ENCODE data around the gene TNFSF4.
"Not testable (repeated sequence)": the region's sequence is repeated elsewhere in the genome, so short reads cannot be mapped to it uniquely, and the experiment has no call there.

TNFSF4 gene

GRCh38 chr1:173163222-173163621 lies 43.9 kb downstream of the TNFSF4 start:
- DNase-seq (ENCODE audit: low spot score) = no peak

DNA sequence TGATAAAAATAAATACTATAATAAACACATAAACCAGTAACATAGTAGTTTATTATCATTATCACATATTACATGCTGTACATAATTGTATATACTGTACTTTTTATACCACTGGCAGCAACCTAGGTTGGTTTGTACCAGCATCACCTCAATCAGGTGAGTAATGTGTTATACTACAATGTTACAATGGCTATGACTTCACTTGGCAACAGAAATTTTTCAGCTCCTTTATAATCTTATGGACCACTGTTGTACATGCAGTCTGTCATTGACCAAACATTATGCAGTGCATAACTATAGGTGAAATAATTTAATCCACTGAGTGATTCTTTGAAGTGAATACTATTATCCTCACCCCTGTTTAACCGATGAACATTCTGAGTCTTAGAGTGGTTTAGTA lies 44.5 kb downstream of the TNFSF4 start:
- no peak for DNase-seq (ENCODE audit: low spot score)

DNA sequence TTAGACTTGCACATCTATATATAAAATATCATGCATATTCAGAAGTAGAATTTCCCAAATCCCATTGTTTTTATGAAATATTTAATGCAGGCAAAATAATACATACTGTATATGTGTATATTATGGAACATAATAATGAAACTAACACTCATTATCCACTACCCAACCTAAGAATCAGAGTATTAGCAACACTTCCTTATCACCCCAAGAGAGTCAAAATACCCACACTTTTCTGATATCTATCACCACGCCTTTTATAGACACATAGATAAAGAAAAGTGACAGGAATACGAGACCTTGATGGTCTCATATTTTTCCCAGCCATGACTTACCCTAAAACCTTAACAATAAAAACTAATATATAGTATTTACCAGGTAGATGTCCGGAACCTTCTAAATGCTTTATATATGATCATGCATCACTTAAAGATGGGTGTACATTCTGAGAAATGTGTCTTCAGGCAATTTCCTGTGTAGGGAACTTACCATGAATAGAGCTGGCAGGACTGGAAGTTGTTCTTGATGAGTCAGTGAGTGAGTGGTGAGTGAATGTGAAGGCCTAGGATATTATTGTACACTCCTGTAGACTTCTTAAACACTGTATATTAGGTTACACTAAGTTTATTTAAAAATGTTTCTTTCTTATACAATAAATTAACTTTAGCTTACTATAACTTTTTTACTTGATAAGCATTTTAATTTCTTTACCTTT lies 45.5 kb downstream of the TNFSF4 start:
- DNase-seq (ENCODE audit: low spot score) = no peak

DNA sequence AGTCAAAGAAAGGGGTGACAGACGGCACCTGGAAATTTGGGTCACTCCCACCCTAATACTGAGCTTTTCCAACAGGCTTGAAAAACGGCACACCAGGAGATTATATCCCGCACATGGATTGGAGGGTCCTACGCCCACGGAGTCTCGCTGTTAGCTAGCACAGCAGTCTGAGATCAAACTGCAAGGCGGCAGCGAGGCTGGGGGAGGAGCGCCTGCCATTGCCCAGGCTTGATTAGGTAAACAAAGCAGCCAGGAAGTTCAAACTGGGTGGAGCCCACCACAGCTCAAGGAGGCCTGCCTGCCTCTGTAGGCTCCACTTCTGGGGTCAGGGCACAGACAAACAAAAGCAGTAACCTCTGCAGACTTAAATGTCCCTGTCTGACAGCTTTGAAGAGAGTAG lies 53.2 kb downstream of the TNFSF4 start:
- not testable (repeated sequence) for DNase-seq (ENCODE audit: low spot score)

- DNase-seq (ENCODE audit: low spot score) = no peak
Measured at GRCh38 chr1:173153503-173153902, 53.6 kb downstream of the TNFSF4 start.

DNA sequence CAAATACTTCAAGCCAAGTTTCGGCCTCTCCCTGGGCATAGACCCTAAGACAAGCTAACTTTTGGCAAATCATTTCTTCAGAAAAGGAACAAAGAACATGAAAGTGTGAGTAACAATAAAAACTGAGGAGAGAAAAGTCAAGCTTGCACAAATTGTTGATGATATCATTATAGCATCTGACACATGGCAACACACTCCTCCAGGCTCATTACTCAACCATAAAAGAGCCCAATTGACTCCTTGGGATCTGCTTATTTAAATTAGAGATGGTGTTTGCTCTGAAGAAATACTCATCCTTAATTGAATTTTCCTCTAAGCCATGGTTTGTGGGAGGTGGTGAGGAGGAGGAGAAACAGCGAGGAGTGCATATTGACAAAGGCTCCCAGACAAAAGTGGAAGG lies 54.5 kb downstream of the TNFSF4 start:
- no peak for DNase-seq (ENCODE audit: low spot score)

DNA sequence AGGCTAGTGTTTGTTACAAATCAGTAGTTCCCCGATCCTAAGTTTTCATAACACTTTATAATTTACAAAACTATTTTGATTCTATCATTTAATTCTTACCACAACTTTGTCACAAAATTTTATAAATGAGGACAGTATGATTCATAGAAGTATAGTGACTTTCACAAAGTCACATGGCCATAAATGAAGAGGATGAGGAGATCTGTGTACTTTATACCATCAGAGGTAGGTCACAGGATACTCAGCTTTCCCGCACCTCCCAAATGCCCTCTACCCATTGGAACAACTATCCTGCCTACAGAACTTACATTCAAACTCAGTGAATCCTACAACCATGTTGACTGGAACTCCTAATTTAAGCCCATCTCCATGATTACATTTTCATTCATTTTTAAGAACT lies 56.3 kb downstream of the TNFSF4 start:
- no peak for DNase-seq (ENCODE audit: low spot score)

DNA sequence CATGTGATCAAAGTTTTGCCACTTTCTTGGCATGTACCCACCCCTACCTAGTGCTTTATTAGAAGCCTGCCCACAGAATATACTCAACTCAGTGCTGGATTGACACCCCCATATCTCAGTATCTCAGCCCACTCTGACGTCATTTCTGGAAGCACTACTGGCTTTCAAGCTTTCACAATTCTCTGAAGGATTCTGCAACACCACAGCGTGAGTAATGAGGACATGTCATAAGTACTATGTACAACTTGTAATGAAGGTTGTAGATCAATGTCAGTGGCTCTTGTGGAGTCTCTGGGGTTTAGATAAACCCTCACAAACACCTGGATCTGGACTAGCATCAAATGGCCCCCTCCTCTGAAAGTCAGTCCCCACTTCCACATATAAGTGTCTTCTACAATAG lies 57.2 kb downstream of the TNFSF4 start:
- DNase-seq (ENCODE audit: low spot score) = no peak

- no peak for DNase-seq (ENCODE audit: low spot score)
Measured at GRCh38 chr1:173148971-173149370, 58.2 kb downstream of the TNFSF4 start.

DNA sequence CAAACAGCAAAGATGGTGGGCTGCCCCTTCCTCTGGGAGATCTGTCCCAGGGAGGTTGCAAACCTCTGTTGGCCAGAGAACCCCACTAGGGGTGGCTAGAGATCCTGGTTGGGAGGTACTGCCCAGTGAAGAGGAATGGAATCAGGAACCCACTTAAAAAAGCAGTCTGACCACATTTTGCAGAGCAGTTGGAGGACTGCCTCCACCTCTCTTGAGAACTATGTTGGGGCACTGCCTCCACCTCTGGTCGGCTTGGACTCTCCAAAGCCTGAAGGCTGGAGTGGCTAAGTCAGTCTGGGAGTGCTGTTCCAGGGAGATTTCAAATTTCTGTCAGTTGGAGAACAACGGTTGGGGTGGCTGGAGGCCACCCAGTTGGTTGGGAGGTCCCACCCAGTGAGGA lies 58.6 kb downstream of the TNFSF4 start:
- DNase-seq (ENCODE audit: low spot score) = no peak

DNA sequence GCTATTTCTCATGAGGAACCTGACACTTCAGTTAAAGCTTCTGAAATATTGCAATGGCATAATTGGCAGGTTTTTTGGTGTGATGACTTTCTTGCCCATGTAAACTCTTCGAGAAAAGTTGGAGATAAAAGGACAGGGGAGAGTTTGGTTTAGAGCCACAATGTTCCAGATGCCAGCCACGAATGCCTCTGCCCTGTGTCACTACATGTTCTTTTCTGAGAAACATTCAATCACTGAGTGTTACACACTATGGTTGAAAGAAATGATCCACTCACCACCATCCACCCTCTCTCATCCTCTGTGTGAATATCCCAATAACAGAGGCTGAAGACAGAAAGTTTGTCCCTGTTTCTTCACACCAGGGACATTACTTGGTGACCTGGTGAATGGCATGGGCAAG lies 66.4 kb downstream of the TNFSF4 start:
- no peak for DNase-seq (ENCODE audit: low spot score)

DNA sequence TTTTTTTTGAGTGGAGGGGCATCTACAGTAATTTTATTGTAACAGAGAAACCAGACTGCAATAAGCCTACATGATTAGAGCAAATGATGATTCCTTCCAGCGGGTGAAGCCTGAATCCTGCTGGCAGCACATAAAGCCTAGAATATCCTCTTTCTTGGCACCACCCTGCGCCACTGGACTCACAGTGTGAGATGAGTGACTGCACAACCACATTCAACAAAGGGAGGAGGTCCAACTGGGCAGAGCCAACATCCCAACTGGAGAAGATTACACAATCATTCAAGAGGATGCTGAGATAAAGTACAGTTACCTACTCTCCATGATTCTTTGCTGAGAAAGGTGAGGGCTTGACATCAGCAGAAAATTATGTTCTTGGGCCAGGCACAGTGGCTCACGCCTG lies 67.4 kb downstream of the TNFSF4 start:
- no peak for DNase-seq (ENCODE audit: low spot score)

GRCh38 chr1:173137107-173137706 lies 69.9 kb downstream of the TNFSF4 start:
- DNase-seq (ENCODE audit: low spot score) = no peak

DNA sequence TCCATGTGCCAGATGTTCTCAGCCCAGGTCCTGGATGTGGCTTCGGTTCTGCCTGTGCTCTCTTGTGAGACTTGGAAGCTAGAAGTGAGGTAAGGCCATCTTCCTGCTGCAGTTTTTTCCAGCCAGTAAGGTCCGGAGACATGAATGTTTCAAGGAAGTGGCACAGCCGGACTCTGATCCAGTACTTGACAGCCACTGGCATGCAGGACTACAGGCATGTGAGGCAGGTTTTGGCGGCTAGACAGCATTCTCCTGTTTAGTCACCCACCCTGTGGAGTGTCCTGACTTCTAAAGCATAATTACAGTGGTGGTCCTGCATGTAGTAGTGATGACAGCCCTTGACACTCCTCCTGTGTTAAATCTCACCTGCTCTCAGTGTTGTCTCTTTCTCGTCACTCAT lies 72.3 kb downstream of the TNFSF4 start:
- no peak for DNase-seq (ENCODE audit: low spot score)

GRCh38 chr1:173134029-173134428 lies 73.1 kb downstream of the TNFSF4 start:
- DNase-seq (ENCODE audit: low spot score) = no peak

Data from pons (tissue), 1 donor.